Upper lobe of left lung (tissue), 6 donors: ENCODE measurements around the gene AAR2. TPM values are rescaled to one million over a fixed set of nuclear protein-coding genes. Genes with fewer than 3 reads are reported as not detected.

Source experiments
- ATAC-seq, 2 donors: fragments of 200-7000 bp; cut with Tn5 transposase; one replicate each; pipeline ENCODE4 v1.9.1; 2022; ENCODE audit warnings: mild to moderate bottlenecking in 2 of 2, moderate library complexity in 2 of 2; ENCODE audit not compliant: low FRiP score in 2 of 2
- DNase-seq, 2 donors: peaks; one replicate each; pipeline ENCODE4 v3.0.0-alpha.2; 2019 to 2020
- H3K27ac ChIP-seq, 4 donors: fragments of 200-600 bp; sonication (generic); one replicate each; pipeline ENCODE4 v1.5.1; 2016 to 2019
- H3K27me3 ChIP-seq, 4 donors: fragments of 200-600 bp; sonication (generic); one replicate each; pipeline ENCODE4 v1.5.1; 2017 to 2019
- H3K36me3 ChIP-seq, 4 donors: fragments of 200-600 bp; sonication (generic); one replicate each; pipeline ENCODE4 v1.5.1; 2016 to 2019
- H3K4me1 ChIP-seq, 4 donors: fragments of 200-600 bp; sonication (generic); one replicate each; pipeline ENCODE4 v1.5.1; 2018 to 2019
- H3K4me3 ChIP-seq, 4 donors: fragments of 200-600 bp; sonication (generic); one replicate each; pipeline ENCODE4 v1.5.1; 2017 to 2019; ENCODE audit warnings: mild to moderate bottlenecking in 2 of 4, moderate library complexity in 1 of 4
- H3K9me3 ChIP-seq, 4 donors: fragments of 200-600 bp; sonication (generic); one replicate each; pipeline ENCODE4 v1.5.1; 2018 to 2019
- EP300 ChIP-seq, 4 donors: sonication (generic); formaldehyde crosslinking; IDR thresholded peaks; one replicate each; pipeline ENCODE4 v1.5.1; 2017; ENCODE audit warnings: antibody characterized with exemption in 4 of 4, control low read depth in 2 of 4
- POLR2A ChIP-seq, 4 donors: fragments of 450-650 bp; IDR thresholded peaks; one replicate each; pipeline ENCODE4 v1.5.1; 2016 to 2017; ENCODE audit warnings: antibody characterized with exemption in 4 of 4, mild to moderate bottlenecking in 2 of 4
- POLR2AphosphoS5 ChIP-seq, 2 donors: sonication (generic); formaldehyde crosslinking; IDR thresholded peaks; one replicate each; pipeline ENCODE4 v1.5.1; 2017; ENCODE audit warnings: antibody characterized with exemption in 2 of 2
- WGBS, 2 donors: methylation state at CpG; one replicate each; pipeline ENCODE4 v1.1.5; 2017 to 2018; 5-methylcytosine and 5-hydroxymethylcytosine counted together
- total RNA-seq, 6 donors: library from RNA; depleted of rRNA in 4 of 6; stranded (reverse); fragments of >200 nt in 4 of 6; gene quantifications; one replicate each; pipeline versions ENCODE4 v1.1.0 to v1.2.1, GENCODE V29; 2016 to 2021
- TF ChIP-seq, protein P1 (sequence below), 6 experiments: fragments of 450-650 bp in 4 of 6; fragments of 200-600 bp in 2 of 6; sonication (generic) in 2 of 6; IDR thresholded peaks; one replicate each; pipeline ENCODE4 v1.5.1; 2016 to 2019; ENCODE audit warnings: antibody characterized with exemption in 6 of 6
- donor health status: DM: no; HTN: no; CAD: no; lungs with moderate emphysema.
- donor health status: DM: no; HTN: yes; CAD: no; lungs with severe emphysema.

The AAR2 gene
- total RNA-seq, 6 donors from 2014 or later: 19.9 to 42.0 (median 25.3) TPM

DNA sequence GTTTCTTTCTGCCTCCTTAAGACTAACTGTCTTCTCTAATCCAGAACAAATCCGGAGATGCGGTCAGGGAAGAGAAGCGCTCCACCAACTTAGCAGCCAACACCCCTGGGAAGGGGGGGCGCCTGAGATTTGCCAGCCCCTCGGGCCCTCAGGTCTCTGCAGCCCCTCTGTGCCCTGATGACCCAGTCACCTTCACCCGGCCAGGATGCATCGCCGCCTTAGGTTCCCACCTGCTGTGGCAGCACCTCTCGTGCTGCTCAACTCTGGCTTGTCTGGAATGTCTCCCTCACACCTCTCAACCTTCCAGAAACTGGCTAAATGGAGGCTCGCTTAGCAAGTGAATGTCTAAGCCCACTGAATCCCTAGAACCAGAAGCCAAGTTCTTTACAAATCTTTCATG lies 28.0 kb upstream of the AAR2 start:
- no peaks in the 10 kb centered on the region for H3K27me3 ChIP-seq
- H3K9me3 ChIP-seq: no peaks in the 10 kb centered on the region
- DNase-seq: no peak
- ATAC-seq: no peak
- no peak overlapping the region for H3K4me3 ChIP-seq
- H3K36me3 ChIP-seq: peaks cover 0 to 50% (median 27%) of the 10 kb centered on the region in 4 donors
- H3K4me1 ChIP-seq: no peaks in the 10 kb centered on the region
- no peak overlapping the region for H3K27ac ChIP-seq
- 84 to 89% methylated on average over 9 to 10 of the region's 10 CpGs for WGBS, 2 donors
- TF ChIP-seq, protein P1, sequence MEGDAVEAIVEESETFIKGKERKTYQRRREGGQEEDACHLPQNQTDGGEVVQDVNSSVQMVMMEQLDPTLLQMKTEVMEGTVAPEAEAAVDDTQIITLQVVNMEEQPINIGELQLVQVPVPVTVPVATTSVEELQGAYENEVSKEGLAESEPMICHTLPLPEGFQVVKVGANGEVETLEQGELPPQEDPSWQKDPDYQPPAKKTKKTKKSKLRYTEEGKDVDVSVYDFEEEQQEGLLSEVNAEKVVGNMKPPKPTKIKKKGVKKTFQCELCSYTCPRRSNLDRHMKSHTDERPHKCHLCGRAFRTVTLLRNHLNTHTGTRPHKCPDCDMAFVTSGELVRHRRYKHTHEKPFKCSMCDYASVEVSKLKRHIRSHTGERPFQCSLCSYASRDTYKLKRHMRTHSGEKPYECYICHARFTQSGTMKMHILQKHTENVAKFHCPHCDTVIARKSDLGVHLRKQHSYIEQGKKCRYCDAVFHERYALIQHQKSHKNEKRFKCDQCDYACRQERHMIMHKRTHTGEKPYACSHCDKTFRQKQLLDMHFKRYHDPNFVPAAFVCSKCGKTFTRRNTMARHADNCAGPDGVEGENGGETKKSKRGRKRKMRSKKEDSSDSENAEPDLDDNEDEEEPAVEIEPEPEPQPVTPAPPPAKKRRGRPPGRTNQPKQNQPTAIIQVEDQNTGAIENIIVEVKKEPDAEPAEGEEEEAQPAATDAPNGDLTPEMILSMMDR (IDR thresholded peaks at IDR 0.05): no peak
- no peak for TF ChIP-seq EP300 (IDR thresholded peaks at IDR 0.05)
- TF ChIP-seq POLR2AphosphoS5 (IDR thresholded peaks at IDR 0.05): no peak
- no peak for TF ChIP-seq POLR2A (IDR thresholded peaks at IDR 0.05)

DNA sequence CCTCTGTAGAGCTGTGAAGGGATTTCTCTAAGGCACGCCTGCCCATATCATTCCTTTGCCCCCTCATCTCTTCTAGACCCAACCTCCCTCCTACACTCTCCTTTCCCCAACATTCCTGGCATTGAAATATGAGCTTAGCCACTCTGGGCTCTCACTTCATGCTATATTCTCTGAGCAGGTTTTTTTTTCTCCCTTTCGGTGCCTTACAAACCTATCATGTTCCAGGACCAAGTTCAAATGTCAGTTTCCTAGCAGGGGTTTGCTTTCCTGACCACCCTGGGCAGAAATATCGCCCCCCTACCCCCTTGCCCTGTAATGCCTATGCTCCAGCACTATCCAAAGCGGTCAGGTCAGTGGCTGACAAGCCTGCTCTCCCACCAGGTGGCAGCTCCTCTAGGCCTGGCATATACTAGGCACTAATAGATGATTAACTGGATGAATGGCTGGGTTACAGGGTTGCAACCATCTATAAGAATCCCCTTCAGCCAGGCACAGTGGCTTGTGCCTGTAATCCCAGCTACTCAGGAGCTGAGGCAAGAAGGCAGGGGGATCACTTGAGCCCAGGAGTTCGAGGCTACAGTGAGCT lies 25.7 kb upstream of the AAR2 start:
- Histone ChIP-seq H3K4me1 (no peaks in the 10 kb centered on the region), H3K27me3 (no peaks in the 10 kb centered on the region), H3K4me3 (no peak overlapping the region), H3K27ac (no peak overlapping the region), H3K36me3 (peaks cover 0 to 66% (median 30%) of the 10 kb centered on the region in 4 donors), H3K9me3 (no peaks in the 10 kb centered on the region)
- no peak for DNase-seq
- TF ChIP-seq POLR2A (IDR thresholded peaks at IDR 0.05) (no peak), POLR2AphosphoS5 (IDR thresholded peaks at IDR 0.05) (no peak), EP300 (IDR thresholded peaks at IDR 0.05) (no peak)
- TF ChIP-seq, protein P1 (IDR thresholded peaks at IDR 0.05): no peak
- WGBS, 2 donors: 84 to 86% methylated on average over 5 of the region's 5 CpGs
- no peak for ATAC-seq

DNA sequence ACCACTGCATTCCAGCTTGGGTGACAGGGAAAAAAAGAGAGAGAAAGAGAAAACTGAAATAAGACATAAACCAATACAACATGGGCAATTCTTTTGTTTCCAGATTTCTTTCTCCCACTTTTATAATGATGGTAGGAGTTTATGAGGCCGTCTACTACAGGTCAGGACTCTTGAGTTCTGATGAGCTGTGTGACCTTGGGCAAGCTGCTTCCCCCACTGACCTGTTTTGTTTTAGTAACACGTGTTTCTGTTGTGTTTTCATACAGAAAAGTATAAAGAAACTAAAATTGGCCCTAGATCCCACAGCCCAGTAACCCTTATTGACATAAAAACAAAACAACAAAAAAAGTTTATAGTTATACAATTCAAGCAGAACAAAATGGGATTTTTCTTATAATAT lies 22.9 kb upstream of the AAR2 start:
- ATAC-seq (no peak), DNase-seq (no peak)
- TF ChIP-seq EP300 (IDR thresholded peaks at IDR 0.05): no peak
- TF ChIP-seq, protein P1 (IDR thresholded peaks at IDR 0.05): no peak
- TF ChIP-seq POLR2AphosphoS5 (IDR thresholded peaks at IDR 0.05): no peak
- TF ChIP-seq POLR2A (IDR thresholded peaks at IDR 0.05): no peak
- no peaks in the 10 kb centered on the region for H3K9me3 ChIP-seq
- no peaks in the 10 kb centered on the region for H3K4me1 ChIP-seq
- no peak overlapping the region for H3K4me3 ChIP-seq
- 62 to 68% methylated on average over 2 of the region's 2 CpGs for WGBS, 2 donors
- H3K27ac ChIP-seq: no peak overlapping the region
- no peaks in the 10 kb centered on the region for H3K27me3 ChIP-seq
- H3K36me3 ChIP-seq: peaks cover 0 to 38% (median 13%) of the 10 kb centered on the region in 4 donors

GRCh38 chr20:36214684-36215256 lies 21.5 kb upstream of the AAR2 start:
- H3K27ac ChIP-seq: no peak overlapping the region
- WGBS, 2 donors: 65 to 68% methylated on average over 4 to 5 of the region's 5 CpGs
- no peaks in the 10 kb centered on the region for H3K9me3 ChIP-seq
- peaks cover 0 to 29% (median 12%) of the 10 kb centered on the region in 4 donors for H3K36me3 ChIP-seq
- no peaks in the 10 kb centered on the region for H3K27me3 ChIP-seq
- DNase-seq (no peak), ATAC-seq (no peak)
- no peak overlapping the region for H3K4me3 ChIP-seq
- no peak for TF ChIP-seq POLR2A (IDR thresholded peaks at IDR 0.05)
- no peak for TF ChIP-seq EP300 (IDR thresholded peaks at IDR 0.05)
- TF ChIP-seq, protein P1 (IDR thresholded peaks at IDR 0.05): peak in 1 of 6 experiments; percentile 14
- no peak for TF ChIP-seq POLR2AphosphoS5 (IDR thresholded peaks at IDR 0.05)
- H3K4me1 ChIP-seq: no peaks in the 10 kb centered on the region

DNA sequence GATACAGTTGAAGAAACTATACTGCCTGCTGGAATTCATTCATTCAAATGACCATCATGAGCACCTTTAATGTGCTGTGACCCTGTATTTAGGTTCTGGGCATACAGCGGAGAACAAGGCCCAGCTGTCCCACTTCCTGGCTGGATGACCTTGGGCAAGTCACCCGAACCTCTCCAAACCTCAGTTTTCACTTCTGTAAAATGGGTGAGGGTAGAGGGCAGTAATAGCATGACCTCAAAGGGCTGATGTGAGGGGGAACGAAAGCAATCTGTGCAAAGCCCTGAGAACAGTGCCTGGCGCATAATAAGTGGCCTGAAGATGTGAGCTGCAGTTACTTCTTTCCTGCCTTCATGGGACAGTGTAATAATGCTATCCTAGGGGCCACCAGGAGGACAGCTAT lies 20.5 kb upstream of the AAR2 start:
- Histone ChIP-seq H3K27ac (no peak overlapping the region), H3K4me1 (no peaks in the 10 kb centered on the region), H3K27me3 (no peaks in the 10 kb centered on the region), H3K9me3 (no peaks in the 10 kb centered on the region), H3K4me3 (no peak overlapping the region), H3K36me3 (peaks cover 0 to 25% (median 9%) of the 10 kb centered on the region in 4 donors)
- ATAC-seq: no peak
- no peak for TF ChIP-seq POLR2A (IDR thresholded peaks at IDR 0.05)
- TF ChIP-seq, protein P1 (IDR thresholded peaks at IDR 0.05): no peak
- TF ChIP-seq POLR2AphosphoS5 (IDR thresholded peaks at IDR 0.05): no peak
- TF ChIP-seq EP300 (IDR thresholded peaks at IDR 0.05): no peak
- 88 to 94% methylated on average over 4 of the region's 4 CpGs for WGBS, 2 donors
- DNase-seq: no peak
